ENCODE data around the gene THSD4. TPM values are rescaled to one million over a fixed set of nuclear protein-coding genes. Genes with fewer than 3 reads are reported as not detected.
"Not testable (repeated sequence)": the region's sequence is repeated elsewhere in the genome, so short reads cannot be mapped to it uniquely, and the experiment has no call there.

The THSD4 gene
- polyA plus RNA-seq, 10 donors, result 17.7 to 40.4 (median 25.8) TPM

GRCh38 chr15:71187078-71187477 is 71.8 kb downstream of the THSD4 start:
- DNase-seq, result no peak

DNA sequence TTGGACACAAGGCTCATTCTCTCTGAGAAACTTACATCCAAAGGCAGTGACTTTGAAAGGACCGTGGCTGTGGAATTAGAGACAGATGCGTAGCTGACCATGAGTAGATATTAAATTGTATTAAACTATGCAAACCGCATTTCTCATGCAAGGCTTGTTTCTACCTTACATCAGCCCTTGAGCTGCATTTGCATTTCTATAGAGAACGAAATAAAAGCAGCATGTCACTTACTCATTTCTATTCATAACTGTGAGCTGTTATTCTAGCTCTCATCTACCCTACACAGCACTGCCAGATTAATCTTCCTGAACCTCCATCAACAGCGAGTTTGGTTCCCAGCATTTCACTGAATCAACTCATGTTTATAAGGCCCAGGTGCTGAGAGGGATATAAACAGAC is 72.3 kb downstream of the THSD4 start:
- DNase-seq, result no peak

- no peak for DNase-seq
These were observed 74.4 kb downstream of the THSD4 start for GRCh38 chr15:71189718-71190117.

DNA sequence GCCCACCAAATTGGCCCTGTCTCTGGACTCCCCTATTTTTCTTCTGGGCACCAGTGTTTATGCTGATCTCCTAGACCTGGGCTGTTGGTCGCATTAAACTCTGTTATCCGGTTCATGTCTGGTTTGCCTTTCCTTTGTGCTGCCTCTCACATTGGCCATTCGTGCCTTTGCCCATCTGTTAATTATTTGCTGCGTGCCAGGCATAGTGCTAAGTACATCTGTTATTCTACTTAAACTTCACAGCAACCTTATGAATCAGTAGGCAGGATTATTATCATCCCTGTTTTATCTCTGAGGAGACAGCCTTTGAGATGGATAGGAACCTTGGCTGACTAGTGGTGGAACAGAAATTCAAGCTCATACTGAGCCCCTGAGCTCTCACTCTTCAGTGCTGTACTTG is 76.0 kb downstream of the THSD4 start:
- DNase-seq, result no peak

- peak in 2 of 3 donors; percentile 43 to 65 for DNase-seq
These were observed 77.5 kb downstream of the THSD4 start for GRCh38 chr15:71192816-71193215.

GRCh38 chr15:71194286-71194685 is 79.0 kb downstream of the THSD4 start:
- DNase-seq, result no peak

DNA sequence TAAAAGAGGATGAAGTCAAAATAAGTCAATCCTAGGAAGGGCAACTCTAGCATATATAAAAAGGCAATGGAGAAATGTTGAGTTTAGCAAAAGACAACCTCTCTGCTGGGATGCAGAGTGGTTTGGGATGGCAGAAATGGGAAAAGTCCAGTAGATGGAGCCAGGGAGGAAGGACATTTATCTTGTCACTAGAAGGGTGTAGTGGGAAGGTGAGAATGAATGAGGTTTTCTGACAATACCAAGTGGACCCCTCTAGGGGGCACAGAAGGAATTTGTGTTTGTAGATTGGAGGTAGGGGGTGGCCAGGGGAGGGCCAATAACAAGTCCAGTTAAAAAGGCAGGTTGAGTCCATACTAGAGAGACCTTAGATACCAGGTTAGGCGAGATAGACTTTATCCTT is 80.0 kb downstream of the THSD4 start:
- no peak for DNase-seq

DNA sequence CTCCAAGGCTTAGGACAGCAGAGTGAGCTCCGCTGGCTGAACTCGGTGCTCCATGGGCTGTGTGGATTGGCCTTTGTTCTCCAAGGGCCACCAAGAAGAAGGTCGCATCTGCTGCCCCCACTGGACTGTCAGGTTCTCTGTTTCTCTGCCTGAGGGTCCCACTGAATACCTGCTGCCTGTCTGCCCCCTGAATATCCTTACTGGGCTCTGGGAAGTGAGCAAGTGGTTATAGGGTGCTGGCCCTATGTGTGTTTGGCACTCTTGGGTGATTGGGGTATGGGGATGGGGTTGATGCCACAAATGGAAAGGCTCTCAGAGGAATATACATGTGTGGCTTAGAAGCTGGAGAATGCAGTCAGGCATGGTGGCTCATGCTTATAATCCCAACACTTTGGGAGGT is 82.3 kb downstream of the THSD4 start:
- no peak for DNase-seq

GRCh38 chr15:71198846-71199245 is 83.6 kb downstream of the THSD4 start:
- DNase-seq, result no peak

DNA sequence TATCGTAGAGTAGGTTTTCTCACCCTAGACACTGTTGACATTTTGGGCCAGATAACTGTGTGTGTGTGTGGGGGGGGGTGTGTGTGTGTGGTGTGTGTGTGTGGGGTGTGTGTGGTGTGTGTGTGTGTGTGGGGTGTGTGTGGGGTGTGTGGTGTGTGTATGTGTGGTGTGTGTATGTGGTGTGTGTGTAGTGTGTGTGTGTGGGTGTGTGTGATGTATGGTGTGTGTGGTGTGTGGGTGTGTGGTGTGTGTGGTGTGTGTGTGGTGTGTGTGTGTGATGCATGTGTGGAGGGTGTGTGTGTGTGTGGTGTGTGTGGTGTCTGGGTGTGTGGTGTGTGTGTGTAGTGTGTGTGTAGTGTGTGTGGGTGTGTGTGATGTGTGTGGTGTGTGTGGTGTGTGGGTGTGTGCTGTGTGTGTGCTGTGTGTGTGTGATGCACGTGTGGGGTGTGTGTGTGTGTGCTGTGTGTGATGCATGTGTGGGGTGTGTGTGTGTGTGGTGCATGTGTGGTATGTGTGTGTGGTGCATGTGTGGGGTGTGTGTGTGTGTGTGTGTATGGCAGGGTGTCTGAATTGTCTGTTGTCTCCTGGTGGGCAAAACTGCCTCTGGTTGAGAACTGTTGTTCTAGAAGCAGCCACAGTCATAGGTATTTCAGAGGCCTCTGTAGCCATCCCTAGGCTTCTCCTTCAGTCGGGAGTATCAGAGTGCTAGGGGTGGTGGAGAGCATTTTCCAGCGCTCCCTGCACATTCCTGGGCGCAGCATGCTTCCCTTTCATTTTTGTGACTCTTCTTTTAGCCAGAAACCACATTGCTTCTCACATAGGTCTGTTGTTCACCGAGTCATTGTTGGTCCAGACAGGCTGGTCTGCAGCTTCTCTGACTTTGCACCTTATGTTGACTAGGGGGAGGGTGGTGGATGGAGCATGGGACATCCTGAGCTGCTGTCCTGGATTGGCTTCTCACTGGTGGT is 84.4 kb downstream of the THSD4 start:
- DNase-seq, result no peak

DNA sequence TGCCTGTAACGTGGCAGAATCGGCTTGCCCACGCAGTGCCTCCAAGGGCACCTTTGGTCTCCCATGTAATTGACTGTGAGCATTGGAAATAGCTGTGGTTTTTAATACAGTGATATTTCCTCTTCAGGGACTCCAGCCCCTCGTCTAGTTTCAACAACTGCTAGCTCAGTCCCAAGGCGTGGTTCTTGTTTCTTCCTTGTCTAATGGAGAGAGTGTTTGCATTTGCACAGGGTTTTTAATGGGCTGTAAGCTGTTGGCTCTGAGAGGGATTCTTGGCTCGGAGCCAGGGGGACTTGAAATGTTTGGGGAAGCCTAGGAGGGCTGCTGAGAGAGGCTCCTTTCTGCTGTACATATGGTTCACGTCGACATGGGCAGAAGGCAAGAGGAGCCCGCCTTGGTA is 86.2 kb downstream of the THSD4 start:
- DNase-seq, result peak; percentile 30 to 77 (median 53)

- no peak for DNase-seq
These were observed 87.4 kb downstream of the THSD4 start for GRCh38 chr15:71202712-71203111.

DNA sequence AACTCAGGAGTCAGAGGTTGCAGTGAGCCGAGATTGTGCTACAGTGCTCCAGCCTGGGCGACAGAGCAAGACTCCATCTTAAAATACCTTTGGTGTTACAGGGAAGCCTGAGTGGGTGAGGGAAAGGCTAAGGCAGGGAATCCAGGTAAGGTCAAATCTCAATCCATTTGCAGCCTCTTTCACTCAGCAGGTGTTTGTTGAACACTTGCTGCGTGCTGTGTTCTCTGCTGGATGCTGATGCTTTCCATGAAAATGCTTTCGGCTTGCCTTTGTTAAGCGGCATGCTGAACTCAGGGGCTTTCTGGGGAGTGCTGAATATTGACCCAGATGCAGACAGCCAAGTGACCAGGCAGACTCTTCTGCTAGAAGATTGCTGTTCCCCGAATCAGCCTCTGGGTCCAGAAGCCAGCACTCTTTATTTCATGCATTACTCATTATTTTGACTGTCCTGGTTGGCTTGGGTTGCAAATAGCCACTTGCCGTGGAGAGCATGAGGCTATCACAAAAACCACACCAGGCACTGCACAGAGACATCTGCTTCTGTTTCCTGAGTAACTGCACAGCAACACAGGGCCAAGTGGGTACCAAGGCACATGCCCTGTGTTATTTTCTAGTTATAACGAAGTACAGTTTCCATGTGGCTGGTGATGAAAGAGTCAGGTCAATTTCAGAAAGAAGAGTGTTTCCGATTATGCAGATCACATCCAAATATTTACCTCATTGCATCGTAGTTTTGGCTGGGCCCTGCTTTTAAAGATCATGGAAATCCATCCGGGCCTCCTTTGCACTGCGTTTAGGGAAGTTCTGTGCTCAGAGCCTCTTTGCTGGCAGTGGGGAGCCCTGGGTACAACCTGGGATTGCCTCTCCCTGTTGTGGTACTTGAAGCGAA is 88.6 kb downstream of the THSD4 start:
- DNase-seq, result peak; percentile 27 to 75 (median 61)

DNA sequence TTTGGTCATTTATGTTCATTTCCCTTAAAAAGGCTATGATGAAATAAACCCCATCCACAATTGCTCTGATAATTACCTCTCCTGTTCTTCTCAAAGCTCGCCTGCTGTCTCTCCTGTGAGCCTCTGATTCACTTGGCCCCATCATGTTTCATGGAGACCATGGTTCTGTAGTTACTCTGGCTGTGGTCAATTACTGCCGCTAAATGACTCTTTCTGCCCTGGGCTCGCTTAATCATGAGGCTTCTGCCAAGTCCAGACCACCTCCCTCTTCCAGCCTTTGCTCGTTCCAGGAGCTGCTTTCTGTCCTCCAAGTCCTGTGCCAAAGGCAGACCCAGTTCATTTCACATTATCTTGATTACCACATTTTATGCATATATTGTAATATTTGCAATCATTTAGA is 91.9 kb downstream of the THSD4 start:
- DNase-seq, result no peak

DNA sequence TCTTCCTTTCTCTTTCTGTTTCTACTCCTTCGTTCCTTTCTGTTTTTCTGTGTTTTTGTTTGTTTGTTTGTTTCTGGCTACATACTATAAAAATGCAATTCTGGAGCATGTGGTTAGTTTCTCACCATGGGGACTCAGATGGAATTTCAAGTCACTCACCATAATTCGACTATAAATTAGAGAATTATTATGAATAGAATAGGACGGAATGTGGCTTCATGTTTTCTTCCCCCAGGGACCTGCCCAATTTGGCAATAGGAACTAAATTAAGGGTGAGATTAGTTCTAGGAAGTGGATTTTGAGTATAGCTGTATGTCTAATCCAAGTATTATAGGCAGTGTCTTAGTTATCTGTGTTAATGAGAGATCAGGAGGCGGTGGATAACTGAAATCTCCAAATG is 96.9 kb downstream of the THSD4 start:
- DNase-seq, result no peak

DNA sequence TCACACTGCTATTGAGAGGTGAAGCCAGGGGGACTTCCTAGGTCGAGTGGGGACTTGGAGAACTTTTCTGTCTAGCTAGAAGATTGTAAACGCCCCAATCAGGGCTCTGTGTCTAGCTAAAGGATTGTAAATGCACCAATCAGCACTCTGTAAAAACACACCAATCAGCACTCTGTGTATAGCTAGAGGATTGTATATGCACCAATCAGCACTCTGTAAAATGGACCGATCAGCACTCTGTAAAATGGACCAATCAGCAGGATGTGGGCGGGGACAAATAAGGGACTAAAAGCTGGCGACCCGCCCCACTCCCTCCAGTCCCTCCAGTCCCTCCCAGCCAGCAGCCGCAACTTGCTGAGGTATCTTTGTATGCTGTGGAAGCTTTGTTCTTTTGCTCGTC is 98.7 kb downstream of the THSD4 start:
- not testable (repeated sequence) for DNase-seq

DNA sequence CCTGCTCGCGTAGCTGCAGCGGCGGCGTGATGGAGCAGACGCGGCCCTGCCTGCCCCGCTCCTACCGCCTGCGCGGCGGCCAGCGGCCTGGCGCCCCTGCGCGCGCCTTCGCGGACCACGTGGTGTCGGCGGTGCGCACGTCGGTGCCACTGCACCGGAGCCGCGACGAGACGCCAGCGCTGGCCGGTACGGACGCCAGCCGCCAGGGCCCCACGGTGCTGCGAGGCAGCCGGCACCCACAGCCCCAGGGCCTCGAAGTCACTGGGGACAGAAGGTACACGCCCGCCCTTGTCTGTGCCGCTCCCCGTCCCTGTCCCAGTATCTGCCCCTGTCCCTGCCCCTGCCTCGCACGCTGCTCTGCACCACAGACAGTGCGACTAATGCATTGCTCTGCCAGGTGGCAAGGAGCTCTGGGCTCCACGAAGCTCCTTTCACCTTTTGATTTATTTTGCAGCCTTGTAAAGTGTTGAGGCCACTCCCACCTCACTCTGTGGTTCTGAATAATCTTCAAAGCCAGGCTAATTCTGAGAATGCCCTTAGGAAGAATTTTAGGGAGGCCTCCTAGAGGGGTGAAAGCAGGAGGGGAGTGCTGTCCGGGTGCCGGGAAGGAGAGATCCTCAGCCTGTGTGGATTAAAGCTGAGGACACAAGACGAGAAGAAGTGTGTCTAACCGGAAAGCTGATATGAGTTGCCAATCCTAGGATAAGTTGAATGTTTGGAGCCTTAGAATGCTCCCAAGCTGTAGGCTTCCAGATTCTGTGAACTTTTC is 100.0 kb downstream of the THSD4 start:
- no peak for DNase-seq

DNA sequence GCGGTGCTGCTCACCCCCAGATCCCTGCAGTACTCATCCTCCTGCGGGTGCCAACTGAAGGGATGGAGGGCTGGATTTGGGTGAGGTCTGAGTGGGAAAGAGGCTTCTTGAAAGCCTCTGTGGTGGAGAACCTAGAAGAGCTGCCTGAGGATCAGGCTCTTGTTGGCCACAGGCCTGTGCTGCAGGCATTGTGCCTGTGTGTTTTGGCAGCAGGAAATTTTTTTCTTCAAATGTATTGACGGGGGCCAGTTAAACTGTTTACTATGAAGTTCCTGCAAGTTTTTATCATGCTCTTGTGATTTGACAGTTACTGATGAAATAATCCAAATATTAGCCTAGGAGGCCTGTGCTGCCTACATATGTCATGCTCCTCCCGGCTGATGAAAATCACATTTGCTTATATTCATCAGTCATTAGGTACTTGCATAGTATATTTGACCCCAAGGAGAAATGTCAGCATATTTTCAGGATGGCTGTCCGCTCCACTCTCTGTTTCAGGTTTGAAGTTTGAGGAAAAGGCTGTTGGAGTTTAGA is 103.1 kb downstream of the THSD4 start:
- DNase-seq, result no peak

- no peak for DNase-seq
These were observed 103.8 kb downstream of the THSD4 start for GRCh38 chr15:71219101-71219500.

- no peak for DNase-seq
These were observed 104.4 kb downstream of the THSD4 start for GRCh38 chr15:71219645-71220044.

- no peak for DNase-seq
These were observed 105.6 kb downstream of the THSD4 start for GRCh38 chr15:71220828-71221227.

DNA sequence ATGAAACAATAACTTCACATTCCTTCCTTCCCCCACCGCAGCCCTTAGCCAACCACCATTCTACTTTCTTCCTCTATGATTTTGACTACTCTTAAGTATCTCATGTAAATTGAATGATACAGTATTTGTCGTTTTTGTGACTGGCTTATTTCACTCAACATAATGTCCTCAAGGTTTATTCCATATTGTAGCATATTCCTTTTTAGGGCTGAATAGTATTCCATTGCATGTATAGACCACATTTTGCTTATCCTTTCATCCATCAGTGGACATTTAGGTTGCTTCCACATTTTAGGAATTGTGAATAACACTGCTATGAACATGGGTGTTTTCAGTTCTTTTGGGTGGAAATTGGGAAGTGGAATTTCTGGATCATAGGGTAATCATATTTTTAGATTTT is 106.1 kb downstream of the THSD4 start:
- no peak for DNase-seq
